Astrocyte of the cerebellum (primary cell): Measurements from ENCODE around the gene NFXL1.

Source experiments
- DNase-seq: peaks from one replicate; pipeline ENCODE4 v3.0.0-alpha.2; 2011; ENCODE audit warnings: low read depth
- H3K4me3 ChIP-seq: 2 replicates; pipeline ENCODE4 v1.5.1; 2011; ENCODE audit warnings: mild to moderate bottlenecking, low read depth, low read length, moderate library complexity
- in situ Hi-C: cut with HindIII; loops from 2 replicates; pipeline ENCODE4 v1.10.0; 2017; ENCODE audit warnings: low sequenced_read_pairs
- TF ChIP-seq, protein P1 (sequence below): IDR thresholded peaks from 2 replicates; pipeline ENCODE4 v1.5.1; 2012; ENCODE audit warnings: low read length, low read depth, moderate library complexity, mild to moderate bottlenecking; ENCODE audit errors: missing control alignments

The NFXL1 gene

DNA sequence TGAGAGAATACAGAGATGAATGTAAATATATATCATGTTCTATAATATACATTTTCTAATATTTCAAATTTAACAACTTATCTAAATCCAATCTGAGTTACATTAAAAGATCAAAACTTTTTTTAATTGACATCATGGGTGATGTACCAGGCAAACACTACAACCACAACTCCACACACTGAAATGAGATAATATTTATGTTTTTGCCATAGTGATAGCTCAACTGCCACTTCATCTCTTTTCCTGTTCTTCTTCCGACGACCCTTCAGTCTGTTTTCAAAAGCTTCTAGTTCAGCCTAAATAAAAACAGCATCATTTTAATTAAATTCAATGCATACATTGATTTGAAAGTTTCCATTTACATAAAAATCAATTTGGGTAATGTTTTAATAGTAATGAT is 66.3 kb downstream of the NFXL1 start:
- no peak for DNase-seq
- TF ChIP-seq, protein P1, sequence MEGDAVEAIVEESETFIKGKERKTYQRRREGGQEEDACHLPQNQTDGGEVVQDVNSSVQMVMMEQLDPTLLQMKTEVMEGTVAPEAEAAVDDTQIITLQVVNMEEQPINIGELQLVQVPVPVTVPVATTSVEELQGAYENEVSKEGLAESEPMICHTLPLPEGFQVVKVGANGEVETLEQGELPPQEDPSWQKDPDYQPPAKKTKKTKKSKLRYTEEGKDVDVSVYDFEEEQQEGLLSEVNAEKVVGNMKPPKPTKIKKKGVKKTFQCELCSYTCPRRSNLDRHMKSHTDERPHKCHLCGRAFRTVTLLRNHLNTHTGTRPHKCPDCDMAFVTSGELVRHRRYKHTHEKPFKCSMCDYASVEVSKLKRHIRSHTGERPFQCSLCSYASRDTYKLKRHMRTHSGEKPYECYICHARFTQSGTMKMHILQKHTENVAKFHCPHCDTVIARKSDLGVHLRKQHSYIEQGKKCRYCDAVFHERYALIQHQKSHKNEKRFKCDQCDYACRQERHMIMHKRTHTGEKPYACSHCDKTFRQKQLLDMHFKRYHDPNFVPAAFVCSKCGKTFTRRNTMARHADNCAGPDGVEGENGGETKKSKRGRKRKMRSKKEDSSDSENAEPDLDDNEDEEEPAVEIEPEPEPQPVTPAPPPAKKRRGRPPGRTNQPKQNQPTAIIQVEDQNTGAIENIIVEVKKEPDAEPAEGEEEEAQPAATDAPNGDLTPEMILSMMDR = no peak
- in situ Hi-C loops = no loop called here

DNA sequence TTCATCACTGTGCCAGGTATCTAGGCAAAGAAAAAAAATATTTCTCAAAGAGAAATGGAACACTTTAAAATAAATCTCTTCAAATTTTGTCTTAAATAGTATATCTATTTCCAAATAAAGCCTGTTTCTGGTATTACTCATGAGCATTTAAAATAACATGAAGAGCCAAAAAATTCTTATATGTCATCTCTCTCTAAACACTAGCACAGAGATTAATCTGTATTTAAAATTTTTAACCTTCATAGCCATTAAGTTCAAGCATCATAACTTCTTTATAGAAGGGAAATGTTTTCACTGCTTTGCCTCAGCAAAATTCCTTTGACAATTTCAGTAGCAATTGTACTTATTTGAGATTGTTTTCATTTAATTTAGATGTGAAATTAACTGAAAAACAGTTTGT is 71.4 kb downstream of the NFXL1 start:
- TF ChIP-seq, protein P1 = no peak
- in situ Hi-C loops = no loop called here
- no peak for DNase-seq
- H3K4me3 ChIP-seq = no peak overlapping the region

More for the DNA sequence above, 66.3 kb downstream of the NFXL1 start:
- no peak overlapping the region for H3K4me3 ChIP-seq

DNA sequence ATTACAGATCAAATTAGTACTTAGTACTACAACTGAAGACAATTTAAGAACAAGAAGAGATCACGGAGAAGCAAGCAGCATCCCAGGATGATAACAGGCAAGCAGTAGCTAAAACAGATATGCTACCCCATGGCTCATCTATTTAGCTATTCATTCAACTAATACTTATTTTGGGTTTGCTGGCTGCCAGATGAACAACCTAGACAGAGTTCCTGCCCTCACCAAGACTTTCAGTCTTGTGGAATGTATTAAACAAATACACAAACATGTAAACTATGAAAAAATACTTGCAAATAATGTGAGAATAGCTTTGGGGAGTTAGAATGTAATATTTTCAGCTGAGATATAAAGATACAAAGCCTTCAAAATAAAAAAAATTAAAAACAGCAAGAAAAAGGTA is 74.1 kb downstream of the NFXL1 start:
- no peak overlapping the region for H3K4me3 ChIP-seq
- TF ChIP-seq, protein P1 = no peak
- DNase-seq = no peak
- in situ Hi-C loops = no loop called here

DNA sequence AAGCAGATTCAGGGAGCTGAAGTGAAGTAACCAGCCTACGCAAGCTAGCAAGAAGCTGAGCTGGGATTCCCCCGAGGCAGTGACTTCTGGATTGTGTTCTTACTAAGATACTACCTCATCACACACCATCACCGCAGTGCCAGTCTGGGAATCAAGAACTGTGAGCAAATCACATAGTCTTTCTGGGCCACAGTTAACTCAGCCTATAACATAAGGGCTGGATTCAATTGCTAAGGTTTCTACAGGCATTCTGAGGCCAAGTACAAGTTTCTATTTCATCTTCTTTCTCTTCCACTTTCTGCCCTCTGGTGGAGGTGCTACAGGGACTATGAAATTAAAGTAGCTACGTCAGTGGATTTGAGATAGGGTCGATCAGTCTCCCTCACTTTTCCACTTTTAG is 75.1 kb downstream of the NFXL1 start:
- no peak overlapping the region for H3K4me3 ChIP-seq
- TF ChIP-seq, protein P1 = peak; percentile 46
- no peak for DNase-seq
- in situ Hi-C loops = no loop called here

DNA sequence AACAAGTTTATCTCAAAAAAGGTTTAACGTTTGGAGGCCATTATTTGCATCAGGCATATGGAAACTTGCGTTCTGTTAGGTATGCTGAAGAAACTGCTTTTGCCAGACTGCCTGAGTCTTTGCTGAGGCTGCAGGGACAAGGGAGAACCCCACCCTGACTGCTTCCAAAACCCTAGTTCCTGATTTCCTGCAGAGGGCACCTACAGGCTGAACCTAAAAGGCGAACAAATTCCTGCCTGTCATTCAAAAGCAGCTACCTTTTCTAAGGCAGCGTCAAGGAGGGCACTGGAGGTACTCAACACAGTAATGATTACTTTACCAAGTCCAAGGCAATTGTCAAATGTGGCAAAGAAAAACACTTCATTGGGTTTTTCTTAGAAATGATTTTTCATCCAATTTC is 75.9 kb downstream of the NFXL1 start:
- TF ChIP-seq, protein P1 = no peak
- in situ Hi-C loops = no loop called here

DNA sequence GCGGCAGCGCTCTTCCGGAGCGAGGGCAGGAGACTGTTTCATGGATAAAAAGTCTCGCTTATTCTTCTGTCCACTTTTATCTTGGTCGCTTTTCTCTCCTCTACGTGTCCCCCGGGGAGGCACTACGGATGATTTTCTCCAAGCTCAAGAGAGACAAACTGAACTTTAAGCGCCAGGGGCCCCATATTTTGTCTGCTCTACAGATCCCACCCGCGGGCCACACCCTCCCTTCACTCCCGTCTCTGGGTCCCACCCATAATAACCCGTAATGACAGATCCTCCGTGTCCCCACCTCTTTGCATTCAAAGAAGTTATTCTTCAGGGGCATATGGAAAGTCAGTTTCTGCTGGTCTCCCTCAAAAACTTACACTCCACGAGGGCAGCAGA is 76.5 kb downstream of the NFXL1 start, which contains the start of gene CORIN:
CORIN (minus strand) TSS at position 160 of the 387 bp plus-strand sequence; CDS start at position 42, 118 bp downstream.
- peak within 1 kb of the TSS; percentile 43 for H3K4me3 ChIP-seq
- TF ChIP-seq, protein P1 = no peak
- in situ Hi-C loops = no loop called here

More for the DNA sequence above, 75.9 kb downstream of the NFXL1 start:
- no peak overlapping the region for H3K4me3 ChIP-seq
- DNase-seq = no peak

More for the DNA sequence above, 76.5 kb downstream of the NFXL1 start, which contains the start of gene CORIN:
- no peak for DNase-seq
